Measurements from ENCODE around the gene NOCT. TPM values are rescaled to one million over a fixed set of nuclear protein-coding genes. Genes with fewer than 3 reads are reported as not detected.

Gene NOCT
- total RNA-seq, 1 experiment from 2014 or later = 20.4 TPM

DNA sequence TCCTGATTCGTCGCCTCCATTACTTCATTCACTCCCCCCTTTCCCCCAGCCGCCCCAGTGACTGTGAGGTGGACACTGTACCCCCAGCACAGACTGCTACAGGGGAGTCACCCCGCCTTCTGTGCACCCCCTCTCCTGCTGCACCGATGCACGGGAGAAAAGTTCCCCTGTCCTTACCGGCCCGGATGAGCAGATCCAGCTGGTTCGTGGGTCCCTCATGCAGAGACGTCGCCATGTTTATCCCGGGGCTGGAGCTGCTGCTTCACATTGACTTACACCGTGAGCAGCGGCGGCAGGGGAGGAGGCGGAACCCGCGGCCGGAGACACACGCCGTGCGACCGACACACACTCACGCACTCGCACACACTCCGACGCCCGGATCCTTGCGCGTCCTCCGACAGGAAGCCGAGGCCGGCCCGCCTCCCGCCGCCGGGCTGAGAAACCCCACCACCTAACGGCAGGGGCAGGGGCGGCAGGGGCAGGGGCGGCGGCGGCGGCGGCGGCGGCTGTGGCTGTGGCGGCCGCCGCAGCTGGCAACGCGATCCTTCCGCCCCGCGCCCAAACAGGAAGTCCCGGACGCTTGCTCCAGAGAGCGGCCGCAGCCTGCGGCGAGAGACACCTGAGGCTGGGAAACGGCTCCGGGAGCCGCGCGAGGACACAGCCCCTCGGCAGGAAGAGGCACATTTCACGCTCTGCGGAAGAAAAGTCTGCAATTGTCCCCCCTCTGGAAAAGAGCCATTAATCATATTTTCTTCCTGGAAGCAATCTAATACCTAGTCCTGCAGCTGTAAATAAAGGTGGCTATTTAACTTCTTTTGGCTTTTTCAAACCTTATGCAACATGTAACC is 68.6 kb downstream of the NOCT start (continued):
- TF ChIP-seq, protein P1, sequence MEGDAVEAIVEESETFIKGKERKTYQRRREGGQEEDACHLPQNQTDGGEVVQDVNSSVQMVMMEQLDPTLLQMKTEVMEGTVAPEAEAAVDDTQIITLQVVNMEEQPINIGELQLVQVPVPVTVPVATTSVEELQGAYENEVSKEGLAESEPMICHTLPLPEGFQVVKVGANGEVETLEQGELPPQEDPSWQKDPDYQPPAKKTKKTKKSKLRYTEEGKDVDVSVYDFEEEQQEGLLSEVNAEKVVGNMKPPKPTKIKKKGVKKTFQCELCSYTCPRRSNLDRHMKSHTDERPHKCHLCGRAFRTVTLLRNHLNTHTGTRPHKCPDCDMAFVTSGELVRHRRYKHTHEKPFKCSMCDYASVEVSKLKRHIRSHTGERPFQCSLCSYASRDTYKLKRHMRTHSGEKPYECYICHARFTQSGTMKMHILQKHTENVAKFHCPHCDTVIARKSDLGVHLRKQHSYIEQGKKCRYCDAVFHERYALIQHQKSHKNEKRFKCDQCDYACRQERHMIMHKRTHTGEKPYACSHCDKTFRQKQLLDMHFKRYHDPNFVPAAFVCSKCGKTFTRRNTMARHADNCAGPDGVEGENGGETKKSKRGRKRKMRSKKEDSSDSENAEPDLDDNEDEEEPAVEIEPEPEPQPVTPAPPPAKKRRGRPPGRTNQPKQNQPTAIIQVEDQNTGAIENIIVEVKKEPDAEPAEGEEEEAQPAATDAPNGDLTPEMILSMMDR (IDR thresholded peaks at IDR 0.05 in 2 of 3, conservative IDR thresholded peaks at IDR 0.05 in 1 of 3; ENCODE audit: borderline replicate concordance in 1 of 3, insufficient read depth in 1 of 3, low read depth in 2 of 3, low read length in 2 of 3) = no peak; a peak in 2 of 6 replicates
- no peak for TF ChIP-seq ZNF274 (IDR thresholded peaks at IDR 0.05; ENCODE audit: low read depth, low read length)
- TF ChIP-seq CEBPB (IDR thresholded peaks at IDR 0.05; ENCODE audit: low read depth) = no peak

DNA sequence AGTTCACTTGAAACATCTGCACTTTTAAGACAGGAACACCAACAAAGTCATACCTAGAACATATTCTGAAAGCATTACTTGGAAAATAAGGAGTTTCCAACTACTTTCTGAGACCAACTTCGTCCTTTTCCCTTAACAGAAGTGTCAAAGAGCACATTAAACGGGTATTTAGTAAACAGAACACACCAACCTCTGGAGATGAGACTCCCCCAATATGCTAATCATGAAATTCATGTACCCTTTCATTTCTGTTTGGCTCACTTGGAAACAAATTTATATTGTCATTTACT is 69.2 kb downstream of the NOCT start:
- POLR2A ChIA-PET = no interaction called here
- ATAC-seq (no peak), DNase-seq (ENCODE audit: low read depth, low spot score) (no peak)
- H3K9me3 ChIP-seq (ENCODE audit: control insufficient read depth in 1 of 2, insufficient read depth in 1 of 2, low read depth in 1 of 2, low read length in 2 of 2) = no peaks in the 10 kb centered on the region
- no peaks in the 10 kb centered on the region for H4K20me1 ChIP-seq (ENCODE audit: insufficient read depth)
- no peaks in the 10 kb centered on the region for H3K36me3 ChIP-seq (ENCODE audit: control insufficient read depth in 1 of 2, insufficient read depth in 2 of 2, low read length in 2 of 2)
- H3K4me1 ChIP-seq (ENCODE audit: control insufficient read depth in 1 of 2, insufficient read depth in 2 of 2, low read length in 2 of 2) = peaks cover 4 to 21% of the 10 kb centered on the region in 2 experiments; a peak in 3 of 4 replicates
- peak overlapping the region; percentile 94 for H3K4me2 ChIP-seq (ENCODE audit: low read length)
- H3K9me2 ChIP-seq (ENCODE audit: insufficient read depth) = no peaks in the 10 kb centered on the region
- no TSS peak for BruUV-seq (replicated peaks)
- peak overlapping the region; percentile 97 for H2AFZ ChIP-seq (ENCODE audit: low read depth, low read length, poor library complexity, severe bottlenecking)
- no peaks in the 10 kb centered on the region for H3K27me3 ChIP-seq (ENCODE audit: insufficient read depth, low read length)
- RAD21 ChIA-PET (ENCODE audit: low non-redundant PET in 1 of 2, low total read pairs in 2 of 2, uncharacterized antibody in 2 of 2, unreplicated experiment in 2 of 2) = interaction anchor here in 1 of 2 experiments (1.1 kb wide), 1 partner anchor 217 kb away, joined by 3 read pairs; the partner anchor contains the start of gene NAA15
- H3K79me2 ChIP-seq (ENCODE audit: insufficient read depth, low read length) = peaks cover 39% of the 10 kb centered on the region
- TF ChIP-seq, protein P1 (IDR thresholded peaks at IDR 0.05 in 2 of 3, conservative IDR thresholded peaks at IDR 0.05 in 1 of 3; ENCODE audit: borderline replicate concordance in 1 of 3, insufficient read depth in 1 of 3, low read depth in 2 of 3, low read length in 2 of 3) = no peak
- TF ChIP-seq CEBPB (IDR thresholded peaks at IDR 0.05; ENCODE audit: low read depth) (0 out of 2 replicates have a peak, but pooled peaks have one; percentile 19), YY1 (IDR thresholded peaks at IDR 0.05; ENCODE audit: extremely low read depth, insufficient replicate concordance, low read depth, low read length) (no peak)
- peak overlapping the region; percentile 87 for H3K9ac ChIP-seq (ENCODE audit: low read length)
- peak overlapping the region; percentile 75 to 96 for H3K4me3 ChIP-seq (replicated peaks in 1 of 2; ENCODE audit: low read depth in 1 of 2, low read length in 2 of 2)
- H3K27ac ChIP-seq (ENCODE audit: low read depth, low read length) = peak overlapping the region; percentile 97
- CTCF ChIA-PET = no interaction called here
- intact Hi-C loops (cut with micrococcal nuclease) = loop anchor here (2.0 kb wide), 1 partner anchor 54 kb away; no protein-coding TSS in a partner anchor

Measured in HCT116 (cell line).